ENCODE results near the gene ARID1B. TPM values are rescaled to one million over a fixed set of nuclear protein-coding genes. Genes with fewer than 3 reads are reported as not detected.

ARID1B gene
- total RNA-seq, 1 experiment from 2014 or later = 20.9 TPM

GRCh38 chr6:157050537-157051265 lies 273.5 kb downstream of the ARID1B start:
- Histone ChIP-seq H3K36me3 (replicated peaks; ENCODE audit: control insufficient read depth, insufficient read depth, low read length) (no peaks in the 10 kb centered on the region), H3K27me3 (ENCODE audit: control insufficient read depth, insufficient read depth, low read length) (no peaks in the 10 kb centered on the region), H3K4me3 (ENCODE audit: insufficient read depth, low read depth, low read length) (no peak overlapping the region)
- no peak for DNase-seq

GRCh38 chr6:157054531-157054979 lies 277.4 kb downstream of the ARID1B start:
- DNase-seq = no peak
- H3K4me3 ChIP-seq (ENCODE audit: insufficient read depth, low read depth, low read length) = no peak overlapping the region
- no peaks in the 10 kb centered on the region for H3K36me3 ChIP-seq (replicated peaks; ENCODE audit: control insufficient read depth, insufficient read depth, low read length)
- H3K27me3 ChIP-seq (ENCODE audit: control insufficient read depth, insufficient read depth, low read length) = no peaks in the 10 kb centered on the region

GRCh38 chr6:157055863-157056262 lies 278.7 kb downstream of the ARID1B start:
- DNase-seq = no peak
- Histone ChIP-seq H3K4me3 (ENCODE audit: insufficient read depth, low read depth, low read length) (no peak overlapping the region), H3K36me3 (replicated peaks; ENCODE audit: control insufficient read depth, insufficient read depth, low read length) (no peaks in the 10 kb centered on the region), H3K27me3 (ENCODE audit: control insufficient read depth, insufficient read depth, low read length) (no peaks in the 10 kb centered on the region)

GRCh38 chr6:157056275-157056674 lies 279.1 kb downstream of the ARID1B start:
- H3K36me3 ChIP-seq (replicated peaks; ENCODE audit: control insufficient read depth, insufficient read depth, low read length) = no peaks in the 10 kb centered on the region
- no peaks in the 10 kb centered on the region for H3K27me3 ChIP-seq (ENCODE audit: control insufficient read depth, insufficient read depth, low read length)
- no peak for DNase-seq
- H3K4me3 ChIP-seq (ENCODE audit: insufficient read depth, low read depth, low read length) = no peak overlapping the region

- no peaks in the 10 kb centered on the region for H3K27me3 ChIP-seq (ENCODE audit: control insufficient read depth, insufficient read depth, low read length)
- DNase-seq = no peak
- no peaks in the 10 kb centered on the region for H3K36me3 ChIP-seq (replicated peaks; ENCODE audit: control insufficient read depth, insufficient read depth, low read length)
- H3K4me3 ChIP-seq (ENCODE audit: insufficient read depth, low read depth, low read length) = no peak overlapping the region
Measured at GRCh38 chr6:157058574-157058973, 281.4 kb downstream of the ARID1B start.

- Histone ChIP-seq H3K36me3 (replicated peaks; ENCODE audit: control insufficient read depth, insufficient read depth, low read length) (no peaks in the 10 kb centered on the region), H3K4me3 (ENCODE audit: insufficient read depth, low read depth, low read length) (no peak overlapping the region), H3K27me3 (ENCODE audit: control insufficient read depth, insufficient read depth, low read length) (no peaks in the 10 kb centered on the region)
- DNase-seq = no peak
Measured at GRCh38 chr6:157059781-157060180, 282.6 kb downstream of the ARID1B start.

- Histone ChIP-seq H3K36me3 (replicated peaks; ENCODE audit: control insufficient read depth, insufficient read depth, low read length) (no peaks in the 10 kb centered on the region), H3K27me3 (ENCODE audit: control insufficient read depth, insufficient read depth, low read length) (no peaks in the 10 kb centered on the region), H3K4me3 (ENCODE audit: insufficient read depth, low read depth, low read length) (no peak overlapping the region)
- DNase-seq = no peak
Measured at GRCh38 chr6:157060440-157060952, 283.3 kb downstream of the ARID1B start.

GRCh38 chr6:157061770-157062594 lies 284.8 kb downstream of the ARID1B start:
- Histone ChIP-seq H3K4me3 (ENCODE audit: insufficient read depth, low read depth, low read length) (no peak overlapping the region), H3K36me3 (replicated peaks; ENCODE audit: control insufficient read depth, insufficient read depth, low read length) (no peaks in the 10 kb centered on the region), H3K27me3 (ENCODE audit: control insufficient read depth, insufficient read depth, low read length) (no peaks in the 10 kb centered on the region)
- no peak for DNase-seq

- Histone ChIP-seq H3K27me3 (ENCODE audit: control insufficient read depth, insufficient read depth, low read length) (no peaks in the 10 kb centered on the region), H3K4me3 (ENCODE audit: insufficient read depth, low read depth, low read length) (no peak overlapping the region), H3K36me3 (replicated peaks; ENCODE audit: control insufficient read depth, insufficient read depth, low read length) (no peaks in the 10 kb centered on the region)
- no peak for DNase-seq
Measured at GRCh38 chr6:157063176-157063905, 286.2 kb downstream of the ARID1B start.

GRCh38 chr6:157063923-157064322 lies 286.7 kb downstream of the ARID1B start:
- no peak overlapping the region for H3K4me3 ChIP-seq (ENCODE audit: insufficient read depth, low read depth, low read length)
- no peaks in the 10 kb centered on the region for H3K36me3 ChIP-seq (replicated peaks; ENCODE audit: control insufficient read depth, insufficient read depth, low read length)
- no peak for DNase-seq
- no peaks in the 10 kb centered on the region for H3K27me3 ChIP-seq (ENCODE audit: control insufficient read depth, insufficient read depth, low read length)

- Histone ChIP-seq H3K4me3 (ENCODE audit: insufficient read depth, low read depth, low read length) (no peak overlapping the region), H3K36me3 (replicated peaks; ENCODE audit: control insufficient read depth, insufficient read depth, low read length) (no peaks in the 10 kb centered on the region), H3K27me3 (ENCODE audit: control insufficient read depth, insufficient read depth, low read length) (no peaks in the 10 kb centered on the region)
- DNase-seq = no peak
Measured at GRCh38 chr6:157064502-157064901, 287.3 kb downstream of the ARID1B start.

- no peaks in the 10 kb centered on the region for H3K27me3 ChIP-seq (ENCODE audit: control insufficient read depth, insufficient read depth, low read length)
- no peak for DNase-seq
- H3K4me3 ChIP-seq (ENCODE audit: insufficient read depth, low read depth, low read length) = no peak overlapping the region
- no peaks in the 10 kb centered on the region for H3K36me3 ChIP-seq (replicated peaks; ENCODE audit: control insufficient read depth, insufficient read depth, low read length)
Measured at GRCh38 chr6:157065366-157065765, 288.2 kb downstream of the ARID1B start.

- H3K4me3 ChIP-seq (ENCODE audit: insufficient read depth, low read depth, low read length) = no peak overlapping the region
- DNase-seq = no peak
- H3K27me3 ChIP-seq (ENCODE audit: control insufficient read depth, insufficient read depth, low read length) = no peaks in the 10 kb centered on the region
- no peaks in the 10 kb centered on the region for H3K36me3 ChIP-seq (replicated peaks; ENCODE audit: control insufficient read depth, insufficient read depth, low read length)
Measured at GRCh38 chr6:157066781-157067491, 289.8 kb downstream of the ARID1B start.

- no peaks in the 10 kb centered on the region for H3K36me3 ChIP-seq (replicated peaks; ENCODE audit: control insufficient read depth, insufficient read depth, low read length)
- DNase-seq = no peak
- no peak overlapping the region for H3K4me3 ChIP-seq (ENCODE audit: insufficient read depth, low read depth, low read length)
- no peaks in the 10 kb centered on the region for H3K27me3 ChIP-seq (ENCODE audit: control insufficient read depth, insufficient read depth, low read length)
Measured at GRCh38 chr6:157067507-157067906, 290.3 kb downstream of the ARID1B start.
